Endothelial cell (in vitro differentiated cells): Measurements from ENCODE around the gene SEC16A. TPM values are rescaled to one million over a fixed set of nuclear protein-coding genes. Genes with fewer than 3 reads are reported as not detected.

ENCODE experiments used
- DNase-seq: peaks from one replicate; pipeline ENCODE4 v3.0.0; 2021; ENCODE audit warnings: low spot score
- H3K27ac Mint-ChIP-seq: one replicate; pipeline ENCODE4 v1.8.0; 2021; ENCODE audit warnings: mixed read lengths, inconsistent platforms; ENCODE audit not compliant: unreplicated experiment
- H3K27me3 Mint-ChIP-seq: one replicate; pipeline ENCODE4 v1.8.0; 2021; ENCODE audit warnings: mild to moderate bottlenecking, moderate library complexity, mixed read lengths, inconsistent platforms; ENCODE audit not compliant: unreplicated experiment
- H3K36me3 Mint-ChIP-seq: one replicate; pipeline ENCODE4 v1.8.0; 2021; ENCODE audit warnings: mild to moderate bottlenecking, low read depth, mixed read lengths, inconsistent platforms; ENCODE audit not compliant: unreplicated experiment
- H3K4me1 Mint-ChIP-seq: one replicate; pipeline ENCODE4 v1.8.0; 2021; ENCODE audit warnings: mild to moderate bottlenecking, mixed read lengths, inconsistent platforms; ENCODE audit not compliant: unreplicated experiment
- H3K4me3 Mint-ChIP-seq: one replicate; pipeline ENCODE4 v1.8.0; 2021; ENCODE audit warnings: mild to moderate bottlenecking, mixed read lengths, inconsistent platforms; ENCODE audit not compliant: unreplicated experiment
- H3K9me3 Mint-ChIP-seq: one replicate; pipeline ENCODE4 v1.8.0; 2021; ENCODE audit warnings: mixed read lengths, inconsistent platforms; ENCODE audit not compliant: unreplicated experiment
- CTCF ChIP-seq: fragments of 200-600 bp; sonication (generic); IDR thresholded peaks from one replicate; pipeline ENCODE4 v1.5.0; 2021; ENCODE audit warnings: antibody characterized with exemption; ENCODE audit not compliant: unreplicated experiment
- total RNA-seq: library from RNA; stranded (reverse); fragmentation: NEBNext Ultra II Directional; extraction: Animal tissue kit (Norgen Biotek cat#: 25700); gene quantifications from one replicate; pipeline ENCODE4 v1.2.1, GENCODE V29; 2021; ENCODE audit not compliant: unreplicated experiment

SEC16A gene
- total RNA-seq, 1 donor from 2014 or later, result 79.5 TPM

- Mint-ChIP-seq H3K4me1 (no peaks in the 10 kb centered on the region), H3K27ac (no peak overlapping the region), H3K9me3 (no peaks in the 10 kb centered on the region), H3K36me3 (peaks cover 32% of the 10 kb centered on the region), H3K4me3 (no peak overlapping the region), H3K27me3 (peaks cover 35% of the 10 kb centered on the region)
- DNase-seq, result no peak
- TF ChIP-seq CTCF, result no peak
These were observed 14.2 kb upstream of the SEC16A start for GRCh38 chr9:136496801-136497620.

DNA sequence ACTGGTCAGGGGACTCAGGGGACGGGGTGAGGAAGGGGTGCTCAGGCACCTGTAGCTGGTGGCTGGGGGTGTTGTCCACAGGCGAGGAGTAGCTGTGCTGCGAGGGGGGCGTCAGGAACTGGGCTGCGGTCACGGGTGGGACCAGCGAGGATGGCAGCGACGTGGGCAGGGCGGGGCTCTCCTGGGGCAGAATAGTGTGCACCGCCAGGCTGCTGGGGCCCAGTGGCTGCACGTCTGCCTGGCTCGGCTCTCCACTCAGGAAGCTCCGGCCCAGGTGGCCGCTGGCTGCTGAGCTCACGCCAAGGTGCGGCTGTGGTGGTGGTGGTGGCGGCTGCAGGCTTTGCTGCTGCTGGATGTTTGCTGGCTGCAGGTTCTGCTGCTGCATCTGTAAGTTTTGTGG, 13.3 kb upstream of the SEC16A start:
- peaks cover 28% of the 10 kb centered on the region for H3K36me3 Mint-ChIP-seq
- no peak for DNase-seq
- H3K27me3 Mint-ChIP-seq, result peaks cover 31% of the 10 kb centered on the region
- TF ChIP-seq CTCF, result no peak
- H3K27ac Mint-ChIP-seq, result peak overlapping the region; percentile 61
- no peaks in the 10 kb centered on the region for H3K4me1 Mint-ChIP-seq
- H3K4me3 Mint-ChIP-seq, result peak overlapping the region; percentile 59
- no peaks in the 10 kb centered on the region for H3K9me3 Mint-ChIP-seq

DNA sequence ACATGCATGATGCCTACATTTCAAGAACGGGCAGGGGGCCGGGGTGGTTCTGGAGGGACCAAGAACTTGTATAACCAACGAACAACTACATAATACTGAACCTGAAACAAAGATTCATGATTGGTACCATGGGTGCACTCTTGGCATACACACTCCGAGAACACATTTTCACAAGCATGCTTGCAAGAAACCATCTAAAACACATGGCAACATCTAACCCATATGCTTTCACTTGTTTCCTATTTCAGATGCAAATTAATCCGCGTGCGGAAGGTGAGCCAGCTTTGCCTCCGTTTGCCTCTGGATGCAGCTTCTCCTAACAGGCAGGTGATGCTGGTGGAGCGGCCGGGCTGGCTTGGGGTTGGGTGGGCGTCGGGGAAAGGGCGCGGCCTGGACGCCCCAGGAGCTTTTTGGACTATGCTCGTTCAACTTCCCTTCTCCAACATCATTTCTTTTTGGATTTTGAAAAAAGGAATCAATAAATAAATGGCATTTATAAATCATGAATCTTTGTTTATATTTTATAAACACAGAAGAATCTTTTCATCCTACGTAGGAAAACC, 12.5 kb upstream of the SEC16A start:
- H3K4me1 Mint-ChIP-seq, result no peaks in the 10 kb centered on the region
- DNase-seq, result no peak
- TF ChIP-seq CTCF, result no peak

GRCh38 chr9:136494531-136495215, 11.8 kb upstream of the SEC16A start:
- H3K4me3 Mint-ChIP-seq, result no peak overlapping the region
- no peak for TF ChIP-seq CTCF
- H3K9me3 Mint-ChIP-seq, result no peaks in the 10 kb centered on the region
- no peak overlapping the region for H3K27ac Mint-ChIP-seq
- no peaks in the 10 kb centered on the region for H3K4me1 Mint-ChIP-seq
- no peak for DNase-seq
- peaks cover 25% of the 10 kb centered on the region for H3K36me3 Mint-ChIP-seq
- peaks cover 35% of the 10 kb centered on the region for H3K27me3 Mint-ChIP-seq

More for the DNA sequence above, 12.5 kb upstream of the SEC16A start:
- Mint-ChIP-seq H3K27ac (no peak overlapping the region), H3K9me3 (no peaks in the 10 kb centered on the region), H3K4me3 (no peak overlapping the region), H3K36me3 (peaks cover 28% of the 10 kb centered on the region), H3K27me3 (peaks cover 34% of the 10 kb centered on the region)
